ENCODE data around the gene ARHGDIA.

ARHGDIA gene

GRCh38 chr17:81888988-81889595 is 18.0 kb upstream of the ARHGDIA start:
- FAIRE-seq: no peak

GRCh38 chr17:81888105-81888987 is 17.2 kb upstream of the ARHGDIA start:
- no peak for DNase-seq (ENCODE audit: low spot score)
- FAIRE-seq: no peak

More at GRCh38 chr17:81888988-81889595, 18.0 kb upstream of the ARHGDIA start:
- no peak for DNase-seq (ENCODE audit: low spot score)

GRCh38 chr17:81885869-81886548 is 14.9 kb upstream of the ARHGDIA start:
- DNase-seq (ENCODE audit: low spot score) (no peak), FAIRE-seq (no peak)

GRCh38 chr17:81885454-81885853 is 14.3 kb upstream of the ARHGDIA start:
- FAIRE-seq (peak; percentile 77), DNase-seq (ENCODE audit: low spot score) (no peak)

GRCh38 chr17:81884968-81885367 is 13.8 kb upstream of the ARHGDIA start:
- no peak for FAIRE-seq
- no peak for DNase-seq (ENCODE audit: low spot score)

GRCh38 chr17:81884520-81884919 is 13.4 kb upstream of the ARHGDIA start:
- DNase-seq (ENCODE audit: low spot score) (no peak), FAIRE-seq (no peak)

GRCh38 chr17:81879121-81879520 is 8.0 kb upstream of the ARHGDIA start:
- DNase-seq (ENCODE audit: low spot score) (no peak), FAIRE-seq (no peak)

GRCh38 chr17:81878294-81878693 is 7.2 kb upstream of the ARHGDIA start:
- DNase-seq (ENCODE audit: low spot score) (no peak), FAIRE-seq (no peak)

- FAIRE-seq: no peak
- no peak for DNase-seq (ENCODE audit: low spot score)
Measured at GRCh38 chr17:81877569-81877968, 6.4 kb upstream of the ARHGDIA start.

GRCh38 chr17:81871387-81872230 is 472 bp upstream of the ARHGDIA start:
- FAIRE-seq (peak; percentile 84), DNase-seq (ENCODE audit: low spot score) (peak; percentile 98)

- no peak for FAIRE-seq
- peak; percentile 36 for DNase-seq (ENCODE audit: low spot score)
Measured at GRCh38 chr17:81870131-81870980, 781 bp downstream of the ARHGDIA start.

GRCh38 chr17:81869221-81870130 is 1.7 kb downstream of the ARHGDIA start:
- peak; percentile 80 for DNase-seq (ENCODE audit: low spot score)
- FAIRE-seq: no peak

GRCh38 chr17:81868674-81869220 is 2.4 kb downstream of the ARHGDIA start:
- FAIRE-seq (peak; percentile 83), DNase-seq (ENCODE audit: low spot score) (peak; percentile 92)

- peak; percentile 17 for FAIRE-seq
- no peak for DNase-seq (ENCODE audit: low spot score)
Measured at GRCh38 chr17:81867991-81868673, 3.0 kb downstream of the ARHGDIA start.

- FAIRE-seq (no peak), DNase-seq (ENCODE audit: low spot score) (no peak)
Measured at GRCh38 chr17:81867170-81867990, 3.8 kb downstream of the ARHGDIA start.

- DNase-seq (ENCODE audit: low spot score) (no peak), FAIRE-seq (no peak)
Measured at GRCh38 chr17:81866440-81867169, 4.5 kb downstream of the ARHGDIA start.

All from urothelium cell line (cell line).